GM12878 (cell line): ENCODE measurements around the gene MMP10. TPM values are rescaled to one million over a fixed set of nuclear protein-coding genes. Genes with fewer than 3 reads are reported as not detected.

Experiments used
- ATAC-seq: fragments of 200-7000 bp; cut with Tn5 transposase; 3 replicates; pipeline ENCODE4 v1.9.1; 2020; ENCODE audit warnings: mild to moderate bottlenecking, moderate library complexity
- BruUV-seq: library from RNA; stranded (reverse); fragments of 400-500 nt; replicated peaks from 2 replicates; lab custom pipeline; 2021; lab: Mats Ljungman, UMichigan
- CTCF ChIA-PET: fragments of 300-600 bp; sonication (Branson Sonifier 250); formaldehyde crosslinking; extraction: SDS; loops from one replicate; lab custom pipeline; 2021; ENCODE audit warnings: inconsistent platforms; lab: Yijun Ruan, JAX
- POLR2A ChIA-PET: fragments of 350-600 bp; formaldehyde crosslinking; extraction: SDS; loops from one replicate; lab custom pipeline; 2021; ENCODE audit warnings: inconsistent platforms; lab: Charles Lee
- RAD21 ChIA-PET: fragments of 300-600 bp; sonication (Branson Sonifier 250); formaldehyde crosslinking; loops from one replicate; lab custom pipeline; 2023; ENCODE audit warnings: antibody characterized with exemption; ENCODE audit not compliant: unreplicated experiment; lab: Charles Lee
- SMC1A ChIA-PET: fragments of 300-600 bp; sonication (Branson Sonifier 250); formaldehyde crosslinking; loops from one replicate; lab custom pipeline; 2023; ENCODE audit not compliant: unreplicated experiment, uncharacterized antibody; lab: Charles Lee
- DNase-seq: peaks from one replicate; pipeline ENCODE4 v3.0.0-alpha.2; 2011; ENCODE audit warnings: low read depth, low spot score
- FAIRE-seq: peaks from 3 replicates; lab custom pipeline; 2011; peaks lifted over from hg19 to GRCh38; lab: Jason Lieb, UNC
- H2AFZ ChIP-seq: 2 replicates; pipeline ENCODE4 v1.6.0; 2011; ENCODE audit warnings: low read depth, low read length, control low read depth; ENCODE audit not compliant: control insufficient read depth
- H3K27ac ChIP-seq: 2 replicates; pipeline ENCODE4 v1.5.1; 2011; ENCODE audit warnings: control low read depth; ENCODE audit not compliant: control insufficient read depth, insufficient read depth
- H3K27me3 ChIP-seq, 2 experiments: replicated peaks in 1 of 2; 2 replicates each; pipeline versions ENCODE4 v1.6.0 to v1.6.1; 2011; ENCODE audit warnings: low read length in 1 of 2; ENCODE audit not compliant: control insufficient read depth in 2 of 2, insufficient read depth in 2 of 2
- H3K36me3 ChIP-seq, 2 experiments: 2 replicates each; pipeline ENCODE4 v1.5.1; 2011; ENCODE audit warnings: low read length in 1 of 2; ENCODE audit not compliant: control insufficient read depth in 2 of 2, insufficient read depth in 2 of 2
- H3K4me1 ChIP-seq: 2 replicates; pipeline ENCODE4 v1.6.1; 2011; ENCODE audit warnings: mild to moderate bottlenecking, low read length, moderate library complexity, mixed read lengths; ENCODE audit not compliant: control insufficient read depth, insufficient read depth
- H3K4me2 ChIP-seq: 2 replicates; pipeline ENCODE4 v1.6.0; 2011; ENCODE audit warnings: control low read depth; ENCODE audit not compliant: control insufficient read depth, insufficient read depth
- H3K4me3 ChIP-seq: fragments of 200-600 bp; sonication (generic); 2 replicates; pipeline ENCODE4 v1.5.1; 2016
- H3K79me2 ChIP-seq: 2 replicates; pipeline ENCODE4 v1.6.0; 2011; ENCODE audit warnings: low read length; ENCODE audit not compliant: control insufficient read depth, insufficient read depth
- H3K9ac ChIP-seq: 2 replicates; pipeline ENCODE4 v1.8.0; 2011; ENCODE audit warnings: low read length, control low read depth, mixed read lengths; ENCODE audit not compliant: control insufficient read depth, insufficient read depth
- H3K9me3 ChIP-seq: replicated peaks from 3 replicates; pipeline ENCODE4 v1.5.1; 2011; ENCODE audit warnings: mild to moderate bottlenecking, low read length; ENCODE audit not compliant: control insufficient read depth, insufficient read depth
- H4K20me1 ChIP-seq: 2 replicates; pipeline ENCODE4 v1.6.0; 2011; ENCODE audit not compliant: control insufficient read depth, insufficient read depth
- ATF7 ChIP-seq: fragments of 450-650 bp; IDR thresholded peaks from 2 replicates; pipeline ENCODE4 v1.6.1; 2016; ENCODE audit warnings: low read depth, mild to moderate bottlenecking
- HCFC1 ChIP-seq: fragments of 150-350 bp; IDR thresholded peaks from 2 replicates; pipeline ENCODE4 v1.6.1; 2014; ENCODE audit warnings: low read length
- IKZF2 ChIP-seq, 2 experiments: fragments of 450-650 bp; IDR thresholded peaks; 2 replicates each; pipeline ENCODE4 v1.6.1; 2017; ENCODE audit warnings: mild to moderate bottlenecking in 2 of 2, moderate library complexity in 2 of 2
- JUNB ChIP-seq: IDR thresholded peaks from 2 replicates; pipeline ENCODE4 v1.6.1; 2016; ENCODE audit warnings: antibody characterized with exemption, mild to moderate bottlenecking
- NBN ChIP-seq: fragments of 450-650 bp; IDR thresholded peaks from 2 replicates; pipeline ENCODE4 v1.6.1; 2016
- POLR2AphosphoS2 ChIP-seq: IDR thresholded peaks from 2 replicates; pipeline ENCODE4 v1.6.1; 2011; ENCODE audit warnings: low read depth, mild to moderate bottlenecking, low read length, improper control_type of control experiment, moderate library complexity
- RFX5 ChIP-seq: IDR thresholded peaks from 2 replicates; pipeline ENCODE4 v1.6.1; 2011; ENCODE audit warnings: low read depth, low read length, improper control_type of control experiment
- SP1 ChIP-seq: IDR thresholded peaks from one replicate; pipeline ENCODE4 v1.6.1; 2011; ENCODE audit warnings: low read depth, low read length
- WGBS: methylation state at CpG from one replicate; pipeline ENCODE4 v1.1.6; 2016; ENCODE audit warnings: low lambda C conversion rate; ENCODE audit not compliant: insufficient replicate concordance, insufficient coverage; ENCODE audit errors: missing lambda C conversion rate; 5-methylcytosine and 5-hydroxymethylcytosine counted together
- in situ Hi-C: fragments of 300-500 bp; cut with MboI; formaldehyde crosslinking; loops from 9 replicates; pipeline ENCODE4 v1.14.3; 2018; ENCODE audit warnings: mixed read lengths
- intact Hi-C: fragments of 100-400 bp; cut with micrococcal nuclease; formaldehyde crosslinking; loops from one replicate; pipeline ENCODE4 v1.14.2; 2022; ENCODE audit not compliant: unreplicated experiment
- polyA plus RNA-seq, 11 experiments: library from polyadenylated mRNA; depleted of rRNA in 4 of 11; unstranded in 6 of 11; stranded (reverse) in 5 of 11; fragments of >200 nt; fragmentation: Nextera tagmentation in 4 of 11; fragmentation: Illumina TruSeq in 1 of 11; extraction: Ambion mirVana in 4 of 11; extraction: Trizol in 1 of 11; gene quantifications; 1 replicate in 1 of 11; 2 replicates in 10 of 11; pipeline versions ENCODE4 v1.2.1 to v1.2.3, GENCODE V29; 2011 to 2016; ENCODE audit warnings: inconsistent platforms in 2 of 11, missing spikeins in 2 of 11, low read depth in 1 of 11
- total RNA-seq, 4 experiments: library from RNA; depleted of rRNA in 3 of 4; stranded (reverse); fragments of >200 nt in 3 of 4; fragmentation: Illumina TruSeq in 1 of 4; extraction: Trizol in 1 of 4; gene quantifications; 2 replicates each; pipeline versions ENCODE4 v1.2.1 to v1.2.3, GENCODE V29; 2013 to 2021
- TF ChIP-seq, protein P1 (sequence below): IDR thresholded peaks from 2 replicates; pipeline ENCODE4 v1.6.1; 2011; ENCODE audit warnings: borderline replicate concordance, low read depth, mild to moderate bottlenecking, moderate library complexity, mixed read lengths, low read length; ENCODE audit not compliant: insufficient read depth; ENCODE audit errors: extremely low read length

The MMP10 gene
- total and polyA plus RNA-seq, 10 of the 15 experiments (the other 5 are each of a cell fraction or from before 2014, with no cell fraction given): not detected

- RAD21 ChIA-PET: no interaction called here
- Histone ChIP-seq H4K20me1 (no peaks in the 10 kb centered on the region), H3K79me2 (no peaks in the 10 kb centered on the region), H2AFZ (no peak overlapping the region), H3K4me3 (no peak overlapping the region), H3K36me3 (no peaks in the 10 kb centered on the region), H3K4me1 (no peaks in the 10 kb centered on the region), H3K27me3 (no peaks in the 10 kb centered on the region), H3K9me3 (no peaks in the 10 kb centered on the region), H3K27ac (no peak overlapping the region), H3K9ac (no peak overlapping the region), H3K4me2 (no peak overlapping the region)
- CTCF ChIA-PET: no interaction called here
- BruUV-seq: no TSS peak
- in situ Hi-C loops: no loop called here
- TF ChIP-seq SP1: no peak
- TF ChIP-seq, protein P1, sequence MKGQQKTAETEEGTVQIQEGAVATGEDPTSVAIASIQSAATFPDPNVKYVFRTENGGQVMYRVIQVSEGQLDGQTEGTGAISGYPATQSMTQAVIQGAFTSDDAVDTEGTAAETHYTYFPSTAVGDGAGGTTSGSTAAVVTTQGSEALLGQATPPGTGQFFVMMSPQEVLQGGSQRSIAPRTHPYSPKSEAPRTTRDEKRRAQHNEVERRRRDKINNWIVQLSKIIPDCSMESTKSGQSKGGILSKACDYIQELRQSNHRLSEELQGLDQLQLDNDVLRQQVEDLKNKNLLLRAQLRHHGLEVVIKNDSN: no peak
- 53% methylated on average over 8 of the region's 8 CpGs for WGBS
- SMC1A ChIA-PET: interaction anchor here (1.7 kb wide), 1 partner anchor 55 kb away, joined by 4 read pairs; no protein-coding TSS in a partner anchor
- ATAC-seq (no peak), FAIRE-seq (no peak), DNase-seq (no peak)
- POLR2A ChIA-PET: no interaction called here
- intact Hi-C loops: no loop called here
These were observed 8.0 kb upstream of the MMP10 start for GRCh38 chr11:102788334-102788995.

GRCh38 chr11:102784380-102784779 is 4.0 kb upstream of the MMP10 start:
- H3K4me1 ChIP-seq: no peaks in the 10 kb centered on the region
- CTCF ChIA-PET: interaction anchor here (0.8 to 1.3 kb wide), 4 partner anchors 9 to 18 kb away, joined by 3 to 6 read pairs (median 4); no protein-coding TSS in a partner anchor
- no peaks in the 10 kb centered on the region for H3K27me3 ChIP-seq
- in situ Hi-C loops: no loop called here
- H4K20me1 ChIP-seq: no peaks in the 10 kb centered on the region; the same call in 1 of the 2 replicates
- no peaks in the 10 kb centered on the region for H3K9me3 ChIP-seq
- no peaks in the 10 kb centered on the region for H3K36me3 ChIP-seq
- no peak overlapping the region for H2AFZ ChIP-seq
- RAD21 ChIA-PET: interaction anchor here (0.6 kb wide), 1 partner anchor 80 kb away, joined by 5 read pairs; no protein-coding TSS in a partner anchor
- no peak for ATAC-seq
- FAIRE-seq: no peak
- H3K9ac ChIP-seq: no peak overlapping the region
- DNase-seq: no peak
- no peak overlapping the region for H3K27ac ChIP-seq
- WGBS: 61% methylated on average over 3 of the region's 3 CpGs
- SMC1A ChIA-PET: interaction anchor here (0.9 to 1.4 kb wide), 3 partner anchors 8 to 58 kb away, joined by 3 to 5 read pairs (median 4); partner anchors contain the start of gene MMP3
- H3K79me2 ChIP-seq: no peaks in the 10 kb centered on the region
- H3K4me3 ChIP-seq: no peak overlapping the region
- intact Hi-C loops: no loop called here
- H3K4me2 ChIP-seq: no peak overlapping the region
- POLR2A ChIA-PET: no interaction called here
- TF ChIP-seq JUNB: no peak
- TF ChIP-seq HCFC1: no peak
- TF ChIP-seq ATF7: 0 out of 2 replicates have a peak, but pooled peaks have one; percentile 16
- no peak for TF ChIP-seq RFX5
- TF ChIP-seq IKZF2 (IDR thresholded peaks at IDR 0.05): no peak
- TF ChIP-seq NBN: no peak
- TF ChIP-seq POLR2AphosphoS2: no peak
- no TSS peak for BruUV-seq
